GM19238 (cell line): ENCODE results near the gene EVA1A.

ENCODE experiments used
- DNase-seq: peaks from one replicate; pipeline ENCODE4 v3.0.0; 2011; ENCODE audit warnings: low spot score; ENCODE audit not compliant: insufficient read length

EVA1A gene, protein sequence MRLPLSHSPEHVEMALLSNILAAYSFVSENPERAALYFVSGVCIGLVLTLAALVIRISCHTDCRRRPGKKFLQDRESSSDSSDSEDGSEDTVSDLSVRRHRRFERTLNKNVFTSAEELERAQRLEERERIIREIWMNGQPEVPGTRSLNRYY

DNA sequence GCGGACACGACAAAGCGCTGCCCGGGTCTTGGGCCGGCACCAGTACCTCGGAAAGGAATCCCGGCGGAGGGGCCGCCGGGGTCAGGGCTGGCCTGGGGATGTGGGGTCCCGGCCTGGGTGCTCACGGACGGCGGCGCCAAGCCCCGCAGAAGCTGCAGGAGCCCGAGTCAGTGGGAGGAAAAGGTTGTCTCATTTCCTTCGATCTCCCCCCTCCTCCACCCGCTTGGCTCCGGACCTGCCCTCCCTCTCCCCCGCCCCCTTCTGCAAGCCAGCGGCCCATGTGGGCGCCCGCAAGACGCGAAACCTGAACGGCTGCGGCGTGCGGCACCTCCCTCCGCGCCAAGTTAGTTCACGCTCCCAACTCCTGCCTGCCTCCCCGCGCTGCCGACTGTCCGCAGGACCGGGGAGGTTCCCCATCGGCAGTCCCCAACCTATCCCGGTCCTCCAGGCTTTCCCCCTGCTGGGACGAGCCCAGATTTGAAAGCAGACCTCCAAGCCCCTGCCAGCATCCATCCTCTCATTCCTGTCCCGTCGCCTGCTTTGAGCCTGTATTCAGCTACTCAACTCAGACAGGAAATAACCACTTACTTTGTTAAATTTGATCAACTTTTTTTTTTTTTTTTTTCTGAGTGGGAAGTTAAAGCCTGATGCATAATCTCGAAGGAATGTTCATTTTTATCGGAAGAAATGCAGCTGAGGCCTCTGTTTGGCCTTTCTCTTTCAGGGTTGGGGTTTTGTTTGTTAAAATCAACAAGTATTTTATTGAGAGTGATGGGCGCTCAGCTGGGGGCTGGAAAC lies at the start of gene EVA1A:
Gene EVA1A (minus strand): TSS at position 172 of the 798 bp plus-strand sequence. CDS start 42,799 bp downstream, outside the sequence.
- peak; percentile 13 for DNase-seq

DNA sequence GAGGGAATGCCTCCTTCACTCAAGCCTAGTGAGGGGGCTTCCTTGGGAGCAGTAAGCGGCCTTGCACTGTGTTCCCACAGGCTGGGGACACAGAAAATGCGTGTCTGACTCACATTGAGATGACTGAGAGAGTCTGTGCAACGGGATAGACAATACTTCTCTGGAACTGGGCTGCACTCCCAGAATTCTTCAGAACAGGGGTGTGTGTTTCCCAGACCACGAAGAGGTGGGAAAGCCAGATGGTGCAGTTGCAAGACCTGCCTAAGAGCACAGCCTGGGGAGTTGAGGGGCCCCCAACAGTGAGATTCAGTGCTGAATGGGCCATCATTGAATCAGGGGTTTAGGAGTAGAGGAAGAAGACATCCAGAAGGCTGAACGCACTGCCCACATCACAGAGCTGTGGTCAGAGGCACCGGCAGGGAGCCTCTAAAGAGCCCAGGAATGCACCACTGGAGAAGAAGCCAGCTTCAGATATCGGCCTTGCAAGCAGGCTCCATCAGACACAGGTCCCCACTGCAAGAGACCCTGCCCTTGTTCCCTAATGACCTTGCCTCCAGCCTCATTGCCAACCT lies 49.3 kb upstream of the EVA1A start:
- no peak for DNase-seq

DNA sequence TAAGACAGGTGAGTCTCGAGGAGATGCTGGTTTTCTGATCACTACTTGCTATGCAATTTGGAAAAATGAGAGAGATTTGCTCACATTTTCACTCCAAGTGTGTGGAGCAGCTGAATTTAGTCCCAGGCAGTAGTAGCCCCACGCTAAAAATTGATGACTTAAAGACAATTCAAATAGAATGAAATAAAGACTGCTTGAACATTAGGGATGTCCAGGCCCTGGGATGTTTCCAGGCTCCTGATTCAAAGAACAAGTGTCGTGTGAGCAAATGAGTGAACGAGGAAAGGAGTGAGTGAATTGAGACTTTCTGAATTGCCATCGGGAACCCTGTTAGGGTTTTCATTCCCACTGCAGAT lies 48.6 kb upstream of the EVA1A start:
- DNase-seq = no peak

DNA sequence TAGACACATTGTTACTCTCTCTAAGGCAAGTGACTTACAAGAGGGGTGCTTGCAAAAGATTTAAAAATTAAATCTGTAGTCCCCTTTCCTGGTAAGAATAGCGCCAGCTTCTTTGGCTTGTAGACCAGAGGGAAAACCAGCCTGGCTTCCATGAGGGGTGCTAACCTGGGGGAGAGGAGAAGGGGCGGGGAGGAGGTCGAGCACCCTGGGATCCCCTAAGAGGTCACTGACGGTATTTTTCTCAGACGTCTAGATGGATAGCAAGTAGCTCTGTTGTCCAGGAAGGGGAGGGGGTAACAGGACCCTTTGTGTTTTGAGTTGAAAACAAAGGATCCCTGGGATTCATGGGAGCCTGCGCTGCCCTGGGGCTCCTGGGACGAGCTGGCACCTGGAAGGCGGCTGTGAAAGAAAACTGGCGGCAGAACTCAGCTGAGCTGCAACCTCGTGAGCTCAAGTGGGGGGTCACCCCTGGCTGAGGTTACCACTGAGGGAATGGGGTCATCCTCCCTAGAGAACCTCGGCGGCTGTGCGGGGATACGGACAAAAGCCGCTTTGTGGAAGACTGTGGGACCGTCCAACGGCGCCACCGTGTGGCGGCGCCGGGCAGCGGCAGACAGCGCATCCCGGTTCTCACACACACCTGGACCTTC lies 48.1 kb upstream of the EVA1A start:
- DNase-seq = peak; percentile 58

DNA sequence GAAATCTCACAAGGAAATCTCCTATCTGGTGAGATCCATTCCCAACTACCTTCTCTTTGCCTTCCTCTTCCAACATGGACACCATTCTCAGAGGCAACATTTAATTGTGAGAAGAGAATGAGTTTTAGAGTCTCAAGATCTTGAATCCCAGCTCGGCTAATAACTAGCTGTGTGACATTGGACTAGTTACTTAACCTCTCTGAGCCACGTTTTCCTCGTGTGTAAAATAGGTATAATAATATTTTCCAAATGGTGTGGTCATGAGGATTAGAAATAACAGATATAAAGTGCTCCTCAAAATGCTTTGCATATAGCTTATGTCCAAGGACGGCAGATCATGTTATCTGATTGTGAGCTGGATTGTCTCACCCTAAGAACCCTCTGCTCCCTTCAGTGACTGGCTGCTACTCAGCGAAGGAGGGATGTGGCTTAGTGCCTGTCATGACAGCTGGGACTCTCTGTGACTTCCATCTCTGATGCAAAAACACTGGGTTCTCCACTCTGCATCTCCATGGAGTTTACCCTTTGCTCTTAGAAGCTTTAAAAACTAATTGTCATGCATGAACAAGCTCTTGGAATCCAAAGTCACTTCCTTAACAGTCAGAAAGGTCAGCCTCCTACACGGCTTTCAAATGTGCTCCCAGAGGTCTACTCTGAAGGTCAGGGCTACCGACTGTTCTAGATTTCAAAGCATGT lies 47.4 kb upstream of the EVA1A start:
- no peak for DNase-seq

DNA sequence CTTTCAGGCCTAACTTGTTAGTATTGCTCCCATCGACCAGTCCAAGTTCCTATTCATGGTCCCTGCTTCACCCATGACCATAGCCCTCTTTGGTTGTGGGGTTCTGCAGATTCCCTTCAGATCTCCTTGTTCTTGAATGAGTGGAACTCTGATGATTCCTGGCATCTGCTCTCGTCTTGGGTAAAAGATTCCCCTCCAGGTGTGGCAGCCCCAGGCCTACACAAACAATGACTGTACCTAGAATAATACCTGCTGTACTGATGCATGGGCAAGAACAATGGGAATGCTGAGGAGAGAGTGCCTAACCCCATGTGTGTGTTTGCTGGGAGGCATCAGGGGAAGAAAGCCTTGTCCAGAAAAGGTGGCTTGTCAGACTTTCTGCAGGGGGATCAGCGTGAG lies 46.7 kb upstream of the EVA1A start:
- DNase-seq = no peak

DNA sequence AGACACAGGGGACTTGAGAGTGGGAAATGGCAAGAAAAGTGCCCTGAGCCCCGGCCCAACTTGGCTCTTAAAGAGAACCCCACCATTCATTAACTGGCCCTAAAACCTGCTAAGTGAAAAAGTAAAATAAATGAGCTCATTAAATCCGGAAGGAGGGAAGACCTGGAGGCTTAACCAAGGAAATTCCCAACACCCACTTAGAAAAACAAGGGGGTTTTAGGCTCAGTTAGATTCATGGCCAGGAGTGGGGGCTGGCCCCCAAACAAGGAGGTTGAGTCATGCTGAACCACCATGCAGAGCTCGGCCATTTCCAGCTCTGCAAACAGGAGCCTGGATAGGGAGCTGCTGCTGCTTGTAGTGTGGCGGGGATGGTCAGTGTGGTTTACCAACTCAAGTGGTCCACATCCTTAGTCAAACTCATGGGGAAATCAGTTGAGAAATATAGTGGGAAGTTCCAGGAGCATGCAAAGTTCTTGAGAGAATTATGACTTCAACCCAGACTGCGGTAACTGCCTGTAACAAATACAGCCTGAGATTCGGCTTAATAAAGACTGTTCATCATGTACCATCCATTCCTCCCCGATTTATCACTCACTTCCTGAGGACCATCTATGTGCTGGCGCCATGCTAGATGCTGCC lies 46.1 kb upstream of the EVA1A start:
- DNase-seq = no peak

DNA sequence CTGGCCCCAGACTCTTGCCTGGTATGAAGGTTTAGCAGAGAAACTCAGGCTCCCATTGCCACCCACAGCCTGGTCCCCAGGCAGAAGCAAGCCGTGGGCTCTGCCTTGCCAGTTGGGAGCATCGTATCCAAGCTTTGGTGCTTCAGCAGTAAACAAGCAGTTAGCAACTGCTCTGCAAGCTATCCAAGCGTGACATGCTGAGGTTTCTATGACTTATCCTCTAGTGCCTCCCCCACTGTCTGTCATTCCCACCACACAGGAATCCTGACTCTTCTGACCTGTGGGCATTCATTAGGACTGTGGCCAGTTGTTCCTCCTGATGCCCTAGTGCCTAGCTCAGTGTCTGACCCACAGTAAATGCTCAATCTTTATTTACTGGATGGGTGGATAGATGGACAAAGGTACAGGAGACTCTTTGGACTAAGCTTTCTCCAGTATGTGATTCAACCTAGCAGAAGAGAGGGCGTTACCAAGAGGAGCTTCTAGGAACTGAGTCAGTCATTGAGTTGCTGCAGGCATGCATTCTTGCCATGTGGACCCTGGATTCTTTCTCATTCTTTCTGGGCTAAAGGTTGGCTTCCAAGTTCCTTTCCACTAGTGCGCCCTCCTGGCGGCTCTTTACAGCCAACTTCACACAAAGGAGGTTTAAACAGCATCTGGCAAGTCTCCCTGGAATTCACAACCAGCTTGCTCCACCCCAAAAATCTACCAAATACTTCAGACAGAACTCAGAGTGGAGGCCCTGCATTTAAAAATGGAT lies 45.2 kb upstream of the EVA1A start:
- no peak for DNase-seq

DNA sequence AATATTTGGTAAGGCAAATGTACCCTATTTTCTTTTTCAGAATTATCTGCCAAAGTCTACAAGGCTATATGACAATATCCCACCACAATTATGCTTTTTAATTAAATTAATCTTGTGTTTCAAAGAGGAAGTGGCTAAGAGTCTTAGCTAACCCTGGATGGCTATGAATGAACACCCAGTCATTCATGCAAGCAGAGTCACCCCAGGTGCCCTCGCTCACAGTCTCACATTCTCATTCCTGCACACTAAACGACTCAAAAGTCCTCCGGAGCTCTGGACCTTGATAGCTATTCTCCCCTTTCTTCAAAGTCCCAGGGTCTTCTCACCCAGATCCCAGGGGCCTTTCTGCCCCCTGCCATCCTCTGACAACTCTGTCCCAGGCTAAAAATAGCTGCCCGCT lies 43.7 kb upstream of the EVA1A start:
- DNase-seq = no peak

DNA sequence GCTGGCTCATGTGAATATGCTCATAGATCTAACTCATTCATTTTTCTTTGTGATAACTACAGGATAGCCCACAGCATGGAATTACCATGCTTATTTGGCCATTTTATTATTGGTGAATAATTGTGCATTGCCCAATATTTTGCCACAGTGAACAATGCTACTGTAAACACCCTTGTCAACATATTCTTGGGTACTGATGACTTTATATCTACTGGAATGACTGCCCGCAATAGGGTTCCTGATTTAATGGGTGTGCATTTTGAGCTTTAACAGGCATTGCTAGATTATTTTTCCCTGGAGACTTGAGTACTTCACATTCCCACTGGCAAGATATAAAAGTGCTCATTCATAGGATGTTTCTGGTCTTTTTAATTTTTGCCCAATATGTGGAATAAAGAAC lies 42.7 kb upstream of the EVA1A start:
- no peak for DNase-seq

DNA sequence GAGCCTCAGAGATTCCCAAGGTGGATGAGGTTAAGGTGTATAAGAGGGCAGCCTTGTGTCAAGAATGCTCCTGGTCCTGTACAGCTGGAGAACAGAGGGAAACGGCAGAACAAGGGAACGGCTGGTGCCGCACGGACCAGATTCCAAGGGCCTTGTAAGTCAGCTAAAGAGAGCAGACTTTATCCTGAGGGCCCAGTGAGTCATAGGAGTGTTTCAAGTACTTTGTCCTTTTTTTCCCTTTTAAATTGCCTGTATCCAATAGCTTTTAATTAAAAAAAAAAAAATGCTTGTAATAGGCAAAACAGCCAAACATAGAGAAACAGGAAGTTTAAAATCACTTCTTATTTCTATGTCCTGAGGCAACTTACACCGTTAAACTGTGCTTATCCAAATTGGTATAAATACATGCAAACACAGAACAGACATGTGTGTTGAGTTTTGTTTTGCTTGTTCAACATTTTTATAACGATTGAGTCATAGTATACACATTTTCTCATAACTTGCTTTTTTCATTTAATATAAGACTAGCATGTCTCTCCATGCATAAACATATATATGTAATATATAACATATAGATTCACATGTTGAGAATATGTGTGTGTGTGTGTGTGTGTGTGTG lies 42.1 kb upstream of the EVA1A start:
- DNase-seq = no peak

DNA sequence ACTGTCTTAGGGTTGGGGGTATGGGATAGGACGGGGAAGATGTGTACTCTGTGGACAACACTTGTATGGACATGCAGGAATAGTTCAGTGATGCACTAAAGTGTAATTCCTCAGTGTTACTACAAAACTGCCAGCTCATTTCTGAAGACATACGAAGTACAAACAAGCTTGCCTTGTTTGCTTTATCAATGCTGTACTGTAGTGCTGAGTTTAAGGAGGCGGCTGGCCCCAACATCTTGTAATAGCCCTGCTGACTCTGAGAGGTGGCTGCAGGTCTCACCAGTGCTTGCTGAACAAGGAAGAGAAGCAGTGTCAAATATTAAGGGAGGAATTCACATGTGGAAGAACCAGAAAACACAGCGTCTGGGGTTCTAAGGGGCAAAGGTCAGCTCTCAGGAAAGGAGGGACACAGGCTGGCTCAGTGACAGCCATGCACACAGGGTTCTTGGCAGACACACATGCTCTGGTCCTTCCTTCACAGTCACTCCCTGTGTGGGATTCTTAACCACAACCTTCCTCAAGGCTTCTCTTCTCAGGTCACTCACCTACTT lies 39.8 kb upstream of the EVA1A start:
- DNase-seq = no peak

DNA sequence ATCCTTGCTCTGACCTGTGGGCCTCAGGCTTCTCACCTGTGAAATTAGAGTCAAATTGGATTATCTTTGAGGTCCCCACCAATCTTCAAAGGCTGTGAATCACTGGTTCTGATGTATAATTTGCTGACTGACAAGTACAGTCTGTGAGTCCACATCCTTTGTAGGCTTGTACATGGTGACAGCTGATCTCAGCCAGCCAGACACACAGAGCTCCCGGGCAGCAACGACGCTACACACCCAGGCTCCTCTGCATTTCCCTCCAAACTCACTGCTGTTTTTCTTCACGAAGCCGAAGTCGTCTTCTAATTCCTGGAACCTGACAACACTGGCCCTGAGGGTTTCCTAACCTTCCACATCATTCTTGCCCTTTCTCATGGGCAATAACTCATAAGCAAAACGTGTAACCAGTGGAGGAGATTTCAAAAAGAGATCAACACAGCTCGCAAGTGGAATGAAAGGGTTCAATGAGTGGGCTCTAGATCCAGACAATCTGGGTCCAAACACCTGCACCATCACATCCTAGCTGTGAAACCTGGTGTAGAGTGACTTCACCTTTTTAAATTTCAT lies 37.9 kb upstream of the EVA1A start:
- DNase-seq = no peak

DNA sequence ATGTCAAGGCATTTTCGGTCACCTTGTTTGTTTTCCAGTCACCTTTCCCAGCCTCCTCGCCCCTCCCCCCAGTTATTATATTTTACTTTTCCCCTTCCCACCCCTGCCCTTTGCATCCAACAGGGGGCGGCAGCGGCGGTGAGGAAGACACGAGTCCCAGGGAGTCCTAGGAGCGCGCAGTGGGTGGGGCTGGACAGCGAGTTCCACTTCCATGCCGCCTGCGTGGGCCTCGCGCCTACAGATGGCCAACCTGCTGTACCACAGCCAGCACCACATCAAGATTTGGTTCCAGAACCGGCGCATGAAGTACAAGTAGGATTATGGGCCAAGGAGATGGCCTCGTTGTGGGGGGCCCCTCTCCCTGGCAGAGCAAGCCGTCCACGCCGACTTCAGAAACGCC lies 37.2 kb upstream of the EVA1A start:
- DNase-seq = no peak

DNA sequence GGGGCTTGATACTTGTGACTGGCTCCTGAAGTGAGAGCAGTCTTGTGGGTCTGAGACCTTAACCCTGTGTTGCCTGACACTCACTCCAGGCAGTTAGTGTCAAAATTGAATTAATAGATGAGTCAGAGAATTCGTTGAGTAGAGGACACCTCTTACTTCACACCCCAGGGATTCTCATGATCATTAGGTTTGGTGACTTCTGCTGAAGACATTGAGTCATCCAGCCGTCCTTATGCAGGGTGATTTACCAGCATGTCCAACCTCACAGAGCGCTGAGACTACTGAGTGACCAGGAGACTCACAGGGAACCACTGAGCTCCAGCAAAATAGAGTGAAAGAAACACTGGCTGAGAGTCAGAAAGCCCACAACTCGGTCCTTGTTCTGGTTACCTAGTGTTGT lies 36.0 kb upstream of the EVA1A start:
- DNase-seq = no peak

DNA sequence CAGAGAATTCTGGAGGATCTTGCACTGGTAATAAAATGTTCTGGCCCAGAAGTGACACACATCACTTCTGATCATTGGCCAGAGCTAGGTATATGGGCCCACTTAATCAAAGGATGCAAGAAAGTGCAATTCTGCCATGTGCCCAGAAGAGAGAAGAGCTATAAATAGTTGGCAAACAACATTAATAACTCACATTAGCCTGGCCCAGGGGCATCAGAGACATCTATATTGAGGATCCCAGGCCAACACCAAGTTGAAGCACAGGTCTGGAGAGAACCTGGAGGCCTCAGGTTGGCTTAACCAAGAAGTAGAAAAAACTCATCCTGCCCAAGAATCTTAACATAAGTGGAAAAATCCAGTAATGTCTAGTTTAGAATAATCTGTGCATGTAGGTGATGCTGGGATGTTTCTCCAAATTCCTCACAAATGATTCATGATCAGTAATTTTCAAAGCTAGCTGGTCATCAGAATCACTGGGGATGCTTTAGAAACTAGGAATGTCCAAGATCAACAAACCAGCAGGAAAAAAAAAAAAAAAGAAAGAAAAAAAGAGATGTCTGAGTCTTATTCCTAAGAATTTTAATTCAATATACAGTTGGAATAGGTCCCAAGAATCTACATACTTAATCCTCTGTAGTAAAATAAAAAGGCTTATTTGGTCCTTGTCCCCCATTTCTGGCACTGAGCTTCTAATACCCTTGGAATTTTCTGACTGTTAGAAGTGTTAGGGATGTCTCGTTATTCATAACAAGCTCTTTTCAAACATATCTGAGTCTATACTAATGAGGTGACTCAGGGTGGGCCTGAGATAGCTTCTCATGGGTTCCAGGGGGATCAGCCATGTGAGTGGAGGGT lies 35.0 kb upstream of the EVA1A start:
- DNase-seq = no peak

DNA sequence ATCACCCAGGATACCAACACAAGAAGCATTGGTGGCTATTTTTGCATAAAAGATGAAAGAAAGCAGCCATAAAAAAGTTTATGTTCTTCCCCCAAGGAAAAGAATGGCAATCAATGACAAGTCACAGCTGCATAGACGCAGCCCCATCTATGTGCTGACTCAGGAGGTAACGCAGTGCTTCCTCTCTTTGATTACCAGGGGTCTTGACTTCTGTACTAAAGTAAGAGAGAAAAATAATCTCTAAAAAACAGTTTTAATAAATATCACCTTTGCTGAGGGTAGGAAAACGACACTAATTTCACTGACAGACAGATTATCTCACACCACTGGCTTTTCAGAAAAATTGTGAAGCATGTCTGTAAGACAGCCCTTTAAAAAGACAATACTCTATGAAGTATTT lies 33.9 kb upstream of the EVA1A start:
- no peak for DNase-seq

DNA sequence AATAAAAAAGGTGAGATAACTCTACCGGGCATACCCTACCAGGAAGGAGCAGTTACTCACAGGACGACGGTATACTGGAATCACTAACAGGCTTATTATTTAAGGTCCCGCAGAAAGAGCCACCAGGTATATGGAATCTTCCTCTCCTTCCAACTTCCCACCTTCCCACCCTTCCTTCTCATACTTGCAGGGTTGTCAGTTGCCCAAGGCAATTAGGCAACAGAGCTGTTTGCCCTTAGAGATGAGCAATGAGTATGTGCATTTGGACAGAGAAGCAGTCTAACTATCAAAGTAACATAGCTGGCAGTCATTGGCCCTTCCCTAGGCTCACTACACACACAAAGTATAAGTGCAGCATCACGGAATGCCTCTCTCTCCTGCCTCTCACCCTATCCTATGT lies 32.1 kb upstream of the EVA1A start:
- DNase-seq = no peak

DNA sequence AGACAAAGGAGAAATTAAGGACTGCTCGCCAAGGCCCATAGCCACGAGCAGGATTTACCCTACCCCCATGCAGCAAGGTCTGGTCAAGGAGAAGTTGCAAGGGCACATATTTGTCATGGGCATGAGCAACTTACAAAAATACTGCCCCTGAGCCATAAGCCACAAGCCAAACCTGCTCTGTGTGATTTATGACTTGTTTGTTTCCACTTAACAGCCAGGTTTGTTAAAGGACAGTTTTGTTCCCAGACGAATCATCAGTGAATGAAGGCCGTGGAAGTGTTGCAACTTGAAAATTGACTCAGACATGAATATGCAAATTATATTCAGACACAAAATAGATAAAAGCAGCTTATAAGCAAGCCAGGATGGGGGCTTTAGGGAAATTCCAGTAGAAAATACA lies 31.3 kb upstream of the EVA1A start:
- no peak for DNase-seq
